ENCODE results near the gene PARK7.

Gene PARK7

DNA sequence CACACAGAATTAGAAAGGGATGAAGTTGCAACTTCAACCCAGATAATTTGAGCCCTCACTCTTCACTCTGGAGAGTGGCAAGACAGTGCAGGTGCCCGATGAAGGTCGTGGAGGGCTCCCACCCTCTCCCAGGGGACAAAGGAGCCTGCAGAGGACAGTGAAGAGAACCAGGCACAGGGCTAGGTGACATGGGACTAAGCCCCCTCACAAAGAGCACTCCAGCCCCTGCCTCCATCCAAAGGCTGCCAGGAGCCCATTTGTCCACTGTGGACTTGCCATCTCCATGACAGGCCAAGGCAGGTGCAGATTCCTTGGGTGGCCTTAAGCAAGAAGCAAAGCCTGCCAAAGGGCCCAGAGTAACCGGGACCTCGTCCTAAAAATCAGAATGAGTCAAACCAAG, 49.5 kb downstream of the PARK7 start:
- no peak for DNase-seq

DNA sequence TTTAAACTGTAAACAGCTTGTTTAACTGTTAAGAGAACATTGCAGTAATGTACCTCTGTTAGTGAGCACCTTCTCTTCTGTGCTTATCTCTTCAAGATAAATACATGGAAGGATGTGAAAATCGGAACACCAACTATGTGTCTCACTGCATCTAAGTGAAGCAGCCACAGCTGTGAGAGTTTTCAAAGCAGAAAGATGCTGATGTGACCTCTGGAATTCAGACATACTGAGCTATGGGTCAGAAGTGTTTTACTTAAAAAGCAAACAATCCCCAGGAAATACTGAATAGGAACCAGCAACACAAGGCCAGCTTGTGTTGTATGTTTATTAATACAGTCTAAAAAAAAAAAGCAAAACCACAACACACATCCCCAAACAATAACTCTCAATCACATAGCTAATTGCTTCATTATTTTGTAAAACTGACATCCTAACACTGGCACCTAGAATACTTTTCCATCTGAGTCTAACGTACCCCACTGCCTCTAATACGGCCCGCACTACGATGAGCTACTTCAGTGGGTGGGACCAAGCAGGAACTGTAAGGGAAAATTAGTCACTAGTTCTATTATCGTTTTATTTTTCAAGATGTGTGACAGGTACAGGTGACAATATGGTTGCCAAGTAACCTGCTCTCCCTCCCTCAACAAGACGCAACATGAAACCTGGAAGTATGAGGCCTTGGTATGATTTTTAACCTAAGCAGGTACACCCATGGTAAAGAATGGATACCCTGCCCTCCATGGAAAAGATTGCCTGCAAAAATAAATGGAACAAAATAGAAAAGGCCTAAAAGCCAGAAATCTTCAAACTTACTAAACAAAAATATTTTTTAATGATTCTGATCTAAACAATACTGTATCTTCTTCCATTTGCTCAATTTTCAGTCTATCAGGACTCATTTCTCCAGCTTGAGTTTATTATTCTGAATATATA, 50.7 kb downstream of the PARK7 start:
- no peak for DNase-seq

DNA sequence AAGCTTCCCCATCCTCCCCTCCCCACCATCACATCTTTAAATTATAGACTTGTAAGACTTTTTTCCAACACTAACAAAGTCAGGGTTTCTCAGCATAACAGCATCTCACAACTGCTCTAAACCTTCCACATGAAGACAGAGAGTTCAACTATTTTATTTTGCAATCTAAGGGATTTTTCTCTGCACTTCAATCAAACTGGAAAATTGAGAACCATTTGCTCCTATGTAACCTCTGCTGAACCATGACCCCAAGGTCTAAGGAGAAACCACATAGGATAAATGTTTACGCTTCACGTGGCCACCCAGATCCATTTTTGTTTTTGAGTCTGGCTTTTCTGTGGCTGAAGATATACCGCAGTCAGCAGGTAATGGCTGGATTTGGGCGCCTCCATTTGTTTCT, 51.4 kb downstream of the PARK7 start:
- no peak for DNase-seq

DNA sequence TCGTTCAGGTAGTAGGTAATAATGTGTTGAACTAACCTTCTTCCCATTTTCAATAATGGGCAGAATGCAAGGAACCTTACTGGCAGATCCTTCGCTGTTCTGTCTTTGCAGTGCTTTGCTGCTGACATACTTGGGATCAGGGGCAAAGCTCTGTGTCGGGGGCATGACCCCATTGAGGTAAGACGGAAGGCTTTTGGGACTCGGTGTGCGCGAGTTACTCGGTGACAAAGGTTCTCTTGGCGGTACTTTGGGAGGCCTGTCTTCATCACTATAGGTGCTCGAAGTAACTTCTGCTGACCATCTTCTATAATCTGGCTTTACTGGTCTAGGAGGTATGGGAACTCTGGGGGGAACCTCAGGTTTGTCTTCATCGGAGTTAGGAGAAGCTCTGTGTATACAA, 51.9 kb downstream of the PARK7 start:
- DNase-seq: no peak

DNA sequence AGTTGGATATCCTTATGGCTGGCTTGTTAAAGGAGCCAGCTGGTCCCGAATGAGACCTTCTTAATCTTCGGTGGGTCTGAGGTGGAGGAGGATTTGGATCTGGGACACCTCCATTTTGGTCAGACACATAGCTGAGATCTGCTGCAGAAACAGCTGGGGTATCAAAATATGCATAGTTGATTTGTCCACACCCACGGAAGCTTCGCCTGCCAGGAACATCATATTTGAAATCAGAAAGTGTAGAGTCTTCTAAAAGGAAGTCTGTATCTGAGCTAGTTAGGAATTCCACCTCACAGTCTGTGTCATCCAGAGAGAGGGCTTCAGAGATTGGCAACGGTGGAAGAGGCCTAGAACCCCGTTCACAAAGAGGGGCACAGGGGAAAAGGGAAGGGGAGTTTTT, 52.3 kb downstream of the PARK7 start:
- no peak for DNase-seq

DNA sequence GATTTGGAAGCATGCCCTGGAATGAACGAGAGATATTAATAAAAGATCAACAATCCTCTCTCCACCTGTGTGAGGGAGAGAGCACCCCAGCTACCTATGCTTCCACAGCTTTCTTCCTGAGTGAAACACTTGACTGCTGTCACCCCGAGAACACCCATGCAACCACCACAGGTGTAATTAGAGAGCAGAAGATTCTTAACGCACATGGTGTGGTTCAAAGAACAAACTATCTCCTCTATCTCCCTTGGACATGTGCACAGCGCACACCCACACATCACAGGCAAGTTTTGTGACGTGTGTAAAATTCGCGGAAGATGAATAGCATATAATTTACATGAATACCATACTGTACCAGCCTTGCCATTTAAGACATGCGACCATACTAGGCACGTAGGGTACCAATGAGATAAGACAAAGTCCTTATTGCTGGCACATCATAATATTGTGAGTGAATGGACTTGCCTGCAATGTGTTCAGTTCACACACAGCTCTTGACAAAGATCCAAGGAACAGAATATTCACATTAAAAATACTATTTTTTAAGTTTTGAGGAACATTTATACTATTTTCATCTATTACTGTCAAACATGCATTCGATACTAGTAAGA, 53.0 kb downstream of the PARK7 start:
- DNase-seq: no peak

DNA sequence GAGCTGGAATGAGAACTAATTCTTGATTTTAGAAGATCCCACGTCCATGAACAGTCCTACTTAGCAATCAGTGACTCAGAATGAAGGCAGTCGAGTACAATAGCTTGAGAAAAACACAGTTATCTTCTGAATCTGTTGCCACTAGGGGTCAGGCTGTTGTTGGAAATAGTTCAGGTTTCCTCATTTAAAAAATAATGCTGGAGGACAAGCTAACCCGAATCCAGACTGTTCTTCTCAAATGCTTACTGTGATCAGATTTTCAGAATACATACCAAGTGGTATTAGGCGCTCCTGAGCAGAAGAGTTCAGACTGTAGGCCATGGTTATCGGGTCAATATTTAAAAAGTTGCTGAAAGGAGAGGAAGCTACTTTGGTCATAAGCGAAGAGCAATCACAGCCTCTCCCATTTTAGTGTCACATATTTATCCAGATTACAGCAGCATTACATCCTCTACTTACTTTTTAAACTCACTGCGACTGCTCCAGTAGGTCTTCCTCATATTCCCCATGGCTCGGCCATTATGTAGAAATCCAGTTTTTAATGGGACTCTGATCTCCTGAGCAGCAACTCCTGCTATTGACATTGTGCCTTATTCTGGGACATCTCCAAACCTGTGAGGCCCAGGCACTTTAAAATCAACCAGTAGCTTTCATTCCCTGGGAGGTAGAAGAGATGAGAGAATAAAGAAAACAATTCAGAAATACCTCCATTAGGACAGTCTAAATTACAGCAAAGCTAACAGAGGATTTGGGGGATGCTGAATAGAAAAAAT, 53.7 kb downstream of the PARK7 start:
- no peak for DNase-seq

DNA sequence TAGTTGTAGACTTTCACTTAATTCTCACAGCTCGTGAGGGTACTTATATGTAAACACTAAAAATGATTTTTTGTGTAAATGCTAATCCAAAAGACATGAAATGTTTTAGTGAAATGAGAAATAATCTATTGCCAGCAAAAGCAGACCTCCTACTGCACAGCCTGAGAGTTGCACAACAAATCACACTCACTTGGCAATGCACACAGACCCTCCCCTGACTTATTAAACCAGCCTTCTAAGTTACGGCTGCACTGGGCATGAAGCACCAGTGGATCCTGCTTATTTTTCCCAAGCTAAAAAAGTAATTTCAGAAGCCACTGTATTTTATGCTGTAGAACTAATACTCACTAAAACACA, 54.3 kb downstream of the PARK7 start:
- DNase-seq: no peak

DNA sequence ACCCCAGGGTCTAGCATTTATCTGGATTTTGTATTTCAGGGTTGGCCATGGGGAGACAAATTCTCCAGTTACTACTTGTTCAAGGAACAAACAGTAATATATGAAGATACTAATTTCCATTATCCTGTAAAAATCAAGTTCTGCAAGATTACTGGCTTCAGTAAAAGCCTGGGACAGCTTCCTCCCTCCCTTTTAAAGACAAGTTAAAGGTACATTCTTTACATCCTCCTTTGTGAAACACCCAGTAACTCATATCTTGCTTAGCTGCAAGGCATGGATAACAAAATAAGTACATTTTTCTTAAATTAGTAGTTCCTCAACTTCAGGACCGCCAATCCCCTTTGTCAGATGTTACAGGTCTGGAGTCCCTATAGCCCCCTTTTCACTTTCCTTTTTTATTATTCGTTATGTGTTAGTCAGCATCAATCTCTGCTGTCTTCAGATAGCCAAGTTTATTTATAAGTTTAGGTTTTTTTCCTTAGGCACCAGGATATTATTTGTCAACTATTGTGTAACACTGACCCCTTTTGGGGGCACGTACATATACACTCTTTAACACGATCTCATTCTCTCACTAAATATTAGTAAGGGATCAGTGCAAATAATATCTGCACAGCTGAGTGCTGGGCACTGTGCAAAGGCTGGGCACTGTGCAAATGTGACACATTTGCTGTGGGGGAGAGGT, 54.8 kb downstream of the PARK7 start:
- DNase-seq: no peak

DNA sequence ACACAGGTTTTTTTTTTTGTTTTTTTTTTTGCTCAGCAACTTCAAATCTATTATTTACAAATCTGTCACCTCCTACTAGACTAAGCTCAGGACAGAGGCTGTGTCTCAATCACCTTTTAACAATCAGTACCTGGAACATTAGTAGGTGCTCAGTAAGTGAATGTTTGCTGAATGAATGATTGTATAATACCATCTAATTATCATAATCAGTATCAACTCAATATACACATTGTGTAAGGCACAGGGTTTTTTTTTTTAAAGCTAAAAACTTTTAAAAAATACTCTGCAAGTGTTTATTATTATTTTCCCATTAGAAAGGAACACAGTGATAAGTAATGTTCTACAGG, 55.4 kb downstream of the PARK7 start:
- no peak for DNase-seq

DNA sequence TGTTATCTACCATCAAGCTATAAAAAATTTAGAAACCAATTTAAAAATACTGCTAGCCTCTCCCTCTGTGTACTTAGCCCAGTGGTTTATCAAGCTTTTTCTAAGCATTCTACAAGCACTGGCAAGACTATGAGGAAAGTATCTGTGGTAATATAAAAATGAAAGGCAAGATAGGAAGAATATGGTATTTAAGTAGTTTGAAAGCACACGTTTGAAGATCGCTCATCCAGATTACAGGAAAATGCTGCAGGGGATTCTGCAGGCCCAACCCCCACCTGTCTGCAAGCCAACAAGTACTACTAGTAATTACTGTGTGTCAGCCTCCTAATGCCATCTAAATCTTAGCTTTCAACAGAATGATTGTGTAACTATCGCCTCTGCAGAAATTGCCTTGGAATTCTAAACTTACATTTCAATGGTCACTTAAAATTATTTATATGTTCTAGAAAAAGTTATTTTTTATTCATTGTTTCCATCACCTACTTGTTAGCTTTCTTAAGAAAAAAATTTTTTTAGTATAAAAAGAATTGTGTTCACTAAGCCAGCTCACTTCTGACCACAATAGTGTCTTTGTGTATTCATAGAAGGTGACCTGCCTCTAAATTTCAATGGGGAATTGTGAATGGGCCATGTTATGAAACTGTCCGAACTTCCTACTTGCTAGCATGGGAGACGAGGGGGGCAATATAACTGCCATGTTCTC, 56.1 kb downstream of the PARK7 start:
- no peak for DNase-seq

DNA sequence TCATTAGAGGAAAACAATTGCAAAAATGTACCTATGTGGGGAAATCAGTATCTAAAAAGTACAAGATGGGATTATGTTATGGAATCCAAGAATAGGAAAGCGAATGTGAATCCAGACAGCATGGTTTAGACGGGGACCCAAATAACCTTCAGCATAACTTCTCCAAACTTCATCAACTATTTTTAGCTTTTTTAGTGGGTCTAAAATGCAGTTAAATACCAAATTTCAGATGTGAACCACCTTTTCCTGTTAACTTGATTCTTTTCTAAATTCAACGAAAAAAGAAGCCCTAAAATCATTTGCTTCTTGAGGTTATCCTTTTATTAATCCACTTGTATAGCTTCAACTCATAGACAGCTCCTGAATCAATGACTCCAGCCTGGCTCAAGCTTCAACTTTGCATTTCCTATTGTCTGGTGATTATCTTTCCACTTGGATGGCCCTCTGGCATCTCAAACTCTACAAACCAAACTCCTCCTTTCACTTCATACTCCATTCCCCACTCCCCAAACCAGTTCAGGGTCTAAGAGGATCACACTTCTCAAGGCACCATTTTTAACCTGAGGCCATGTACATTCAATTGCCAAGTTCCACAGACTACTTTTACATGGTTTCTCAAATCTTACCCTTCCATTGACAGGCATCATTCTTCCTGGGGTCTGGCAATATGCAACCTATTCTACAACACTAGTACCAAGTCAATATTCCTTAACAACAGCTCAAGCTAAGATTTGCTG, 57.1 kb downstream of the PARK7 start:
- DNase-seq: no peak

DNA sequence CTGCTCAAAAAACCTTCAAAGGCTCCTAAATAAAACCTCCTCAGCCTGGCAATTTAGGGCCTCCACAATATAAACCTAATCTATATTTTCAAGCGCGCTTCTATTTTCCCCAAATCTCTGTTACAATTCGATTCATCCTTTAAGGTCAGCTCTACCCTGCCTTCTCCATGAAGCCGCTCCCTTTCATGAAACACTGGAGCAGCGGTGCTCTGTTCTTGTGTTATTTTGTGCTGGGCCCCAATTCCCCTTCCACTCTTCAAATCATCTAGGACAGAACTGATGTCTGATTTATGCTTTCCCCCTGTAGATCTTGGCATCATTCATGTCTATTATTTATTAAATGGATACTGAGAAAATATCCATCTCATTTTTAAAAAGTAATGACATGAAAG, 57.7 kb downstream of the PARK7 start:
- DNase-seq: no peak

DNA sequence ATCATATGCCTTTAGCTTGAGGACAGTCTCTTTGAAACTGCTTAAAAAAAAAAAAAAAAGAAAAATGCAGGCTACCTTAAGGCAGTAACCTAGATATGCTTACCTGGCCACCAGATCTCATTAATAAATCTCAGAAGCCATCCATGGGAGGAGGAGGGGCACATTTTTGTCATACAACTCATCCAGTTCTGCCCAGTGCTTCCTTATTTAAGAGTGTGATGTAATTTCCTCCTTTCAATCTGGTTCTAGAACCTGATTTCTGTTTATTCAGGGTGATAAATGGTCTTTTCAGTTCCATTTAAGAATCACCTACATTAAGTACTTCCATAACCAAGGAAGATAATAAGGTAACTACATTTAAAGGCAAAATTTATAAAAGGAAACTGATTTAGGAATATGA, 58.5 kb downstream of the PARK7 start:
- DNase-seq: no peak

DNA sequence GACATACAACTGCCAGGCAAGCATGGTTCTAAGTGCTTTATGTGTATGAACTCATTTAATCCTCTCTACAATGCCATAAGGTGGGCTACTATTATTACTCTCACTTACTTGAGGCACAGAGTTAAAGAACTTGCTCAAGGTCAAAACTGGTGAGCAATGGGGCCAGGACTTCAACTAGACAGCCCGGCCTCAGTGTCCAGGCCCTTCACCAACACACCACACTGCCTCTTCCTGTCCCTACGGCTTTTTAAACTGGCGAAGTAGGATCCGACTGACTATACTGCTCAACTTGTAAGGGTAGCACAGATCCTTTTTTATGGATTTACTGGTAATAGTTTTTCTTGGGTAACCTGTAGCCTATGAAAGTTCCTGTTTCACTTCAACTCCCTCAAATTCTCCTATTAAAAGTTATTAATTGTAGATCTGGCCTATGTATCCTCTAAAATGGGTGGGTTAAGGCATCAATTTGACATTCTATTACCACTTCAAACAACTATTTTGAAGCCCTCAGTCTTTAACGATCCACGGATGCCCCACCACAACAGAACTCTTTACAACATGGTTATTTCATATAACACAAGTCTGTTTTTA, 60.3 kb downstream of the PARK7 start:
- DNase-seq: no peak

DNA sequence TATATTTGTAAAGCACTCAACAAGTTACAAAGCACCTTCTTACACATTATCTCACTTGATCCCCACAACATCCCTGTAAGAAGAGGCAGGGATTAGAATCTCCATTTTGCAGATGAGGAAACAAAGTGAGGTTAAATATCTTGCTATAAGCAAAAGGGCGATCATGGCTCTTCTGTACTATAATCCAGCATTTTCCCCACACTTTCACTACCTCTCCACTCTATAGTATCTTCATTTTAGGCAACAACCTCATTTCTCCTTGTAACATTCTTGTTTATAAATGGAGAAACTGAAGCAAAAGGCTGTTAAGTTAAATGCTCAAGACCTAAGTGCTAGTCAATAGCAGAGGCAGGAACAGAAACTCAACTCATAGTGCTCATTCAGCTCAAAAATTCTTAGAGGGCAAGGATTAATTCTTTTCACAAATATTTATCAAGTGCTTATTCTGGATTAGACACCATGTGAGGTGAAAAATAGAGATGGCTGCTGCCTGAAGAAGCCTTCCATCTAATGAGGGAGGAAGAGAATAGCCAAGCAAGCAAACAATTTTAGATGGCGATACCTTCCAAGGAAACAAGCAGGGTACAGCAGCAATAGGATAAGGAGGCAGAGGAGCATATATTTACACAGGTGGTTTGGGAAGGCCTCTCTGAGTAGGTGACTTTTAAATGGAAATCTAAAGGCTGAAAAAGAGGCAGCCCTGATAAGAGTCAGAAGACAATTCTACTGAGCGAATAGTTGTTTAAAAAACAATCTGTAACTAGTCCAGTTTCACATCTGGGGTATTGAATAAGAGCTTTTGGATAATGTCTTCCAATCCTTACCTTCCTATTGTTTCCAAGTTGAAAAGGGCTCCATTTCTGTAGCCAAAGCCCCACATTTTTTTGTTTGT, 61.1 kb downstream of the PARK7 start:
- no peak for DNase-seq

DNA sequence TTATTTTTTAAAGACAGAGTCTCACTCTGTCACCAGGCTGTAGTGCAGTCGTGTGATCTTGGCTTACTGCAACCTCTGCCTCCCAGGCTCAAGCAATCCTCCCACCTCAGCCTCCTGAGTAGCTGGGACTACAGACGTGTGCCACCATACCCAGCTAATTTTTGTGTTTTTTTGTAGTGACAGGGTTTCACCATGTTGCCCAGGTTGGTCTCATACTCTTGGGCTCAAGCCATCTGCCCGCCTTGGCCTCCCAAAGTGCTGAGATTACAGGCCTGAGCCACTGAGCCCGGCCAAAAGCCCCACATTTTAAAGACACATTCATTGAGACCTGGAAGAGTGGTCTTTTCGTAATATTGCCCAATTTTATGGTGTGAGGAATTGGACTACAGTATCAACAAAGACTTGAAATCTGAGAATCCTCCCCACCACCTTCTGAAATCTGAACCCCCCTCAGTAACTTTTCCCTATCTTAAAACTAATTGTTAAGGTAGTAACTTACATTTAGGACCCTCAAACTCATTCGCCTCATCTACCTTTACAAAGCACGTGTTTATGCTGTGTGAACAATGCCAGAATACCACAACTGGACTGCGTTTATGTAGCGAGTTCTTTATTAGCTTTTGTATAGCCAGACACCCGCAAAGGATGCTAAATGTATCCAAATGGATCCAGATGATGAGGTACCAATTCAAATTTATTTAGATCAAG, 61.9 kb downstream of the PARK7 start:
- DNase-seq: no peak

DNA sequence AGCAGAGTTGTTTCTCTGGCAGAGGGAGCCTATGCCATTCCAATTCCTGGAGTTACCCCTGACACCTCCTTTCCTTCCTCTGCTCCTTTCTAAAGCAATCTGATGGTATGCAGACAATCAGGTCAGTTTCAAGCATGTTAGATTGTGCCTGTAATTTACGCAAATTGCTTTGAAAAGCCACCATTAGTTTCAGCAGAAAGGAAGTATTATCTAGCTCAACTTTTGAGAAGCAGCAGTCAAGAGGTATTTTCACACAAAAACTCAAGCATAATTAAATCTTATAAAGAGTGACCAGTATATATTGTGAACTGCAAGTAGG, 62.4 kb downstream of the PARK7 start:
- no peak for DNase-seq

DNA sequence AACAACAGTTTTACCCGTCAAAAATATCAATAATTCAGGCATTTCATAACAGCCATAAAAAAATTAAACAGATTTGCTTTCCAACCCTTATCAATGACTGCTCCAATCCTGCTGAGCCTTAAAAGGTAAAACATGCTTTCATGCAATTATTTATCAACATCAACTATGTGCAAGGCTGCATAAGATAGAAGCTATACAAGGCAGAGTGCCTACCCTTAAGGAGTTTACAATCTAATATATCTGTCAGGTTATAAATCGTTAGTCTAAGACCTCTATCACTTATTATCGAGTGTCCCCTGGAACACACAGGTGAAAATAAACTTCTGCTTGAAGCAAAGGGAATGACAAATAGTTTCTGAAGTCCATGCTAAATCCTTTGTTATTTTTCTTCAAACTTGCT, 62.8 kb downstream of the PARK7 start:
- DNase-seq: no peak

DNA sequence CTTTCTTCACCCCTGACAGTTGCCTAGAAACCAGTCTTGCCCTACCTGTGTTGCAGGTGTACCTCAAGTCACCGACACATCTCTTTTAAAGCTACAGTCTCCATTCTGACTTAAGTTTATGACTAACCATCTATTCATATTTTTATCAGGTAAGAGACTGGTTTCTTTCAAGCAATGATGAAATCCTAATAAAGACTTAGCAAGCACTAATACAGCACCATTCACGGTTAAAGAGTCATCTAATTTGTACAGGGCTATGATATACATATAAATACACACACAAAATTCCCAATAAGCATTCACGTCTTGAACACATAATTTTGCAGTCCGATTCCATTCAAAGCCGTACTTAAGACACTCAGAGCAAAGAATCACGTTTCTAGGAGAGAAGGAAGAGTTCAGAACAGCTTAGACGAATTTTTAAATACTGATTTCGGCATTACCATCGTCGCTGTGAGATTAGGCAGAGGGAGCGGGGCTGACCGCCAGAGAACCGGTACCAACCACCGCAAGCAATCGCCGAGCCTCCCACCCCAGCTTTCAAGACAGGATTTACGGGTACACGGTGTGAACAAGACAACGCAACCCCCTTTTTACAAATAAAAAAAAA, 63.7 kb downstream of the PARK7 start:
- DNase-seq: no peak

All from activated effector memory CD4-positive, alpha-beta T cell treated with anti-CD3 and anti-CD28 coated beads, Interleukin-2, amount 50 U/mL, for 16 hours (primary cell).